HG03354 (cell line): ENCODE measurements around the gene GDPD4.

Experiments
- ATAC-seq: cut with Tn5 transposase; IDR thresholded peaks from one replicate; pipeline ENCODE4 v1.9.1; 2021; ENCODE audit warnings: mild to moderate bottlenecking; ENCODE audit not compliant: unreplicated experiment, poor library complexity, severe bottlenecking

Gene GDPD4

GRCh38 chr11:77195071-77195755, 106.3 kb downstream of the GDPD4 start:
- ATAC-seq = no peak

- ATAC-seq = no peak
Observed at GRCh38 chr11:77193911-77194830, 107.3 kb downstream of the GDPD4 start.

- no peak for ATAC-seq
Observed at GRCh38 chr11:77193167-77193566, 108.3 kb downstream of the GDPD4 start.

GRCh38 chr11:77191823-77192495, 109.5 kb downstream of the GDPD4 start:
- ATAC-seq = no peak

GRCh38 chr11:77191429-77191822, 110.1 kb downstream of the GDPD4 start:
- no peak for ATAC-seq

GRCh38 chr11:77190331-77191075, 111.0 kb downstream of the GDPD4 start:
- ATAC-seq = no peak

- no peak for ATAC-seq
Observed at GRCh38 chr11:77189588-77190210, 111.8 kb downstream of the GDPD4 start.

GRCh38 chr11:77188633-77189491, 112.6 kb downstream of the GDPD4 start:
- ATAC-seq = no peak

GRCh38 chr11:77187776-77188632, 113.5 kb downstream of the GDPD4 start:
- ATAC-seq = no peak

GRCh38 chr11:77187111-77187750, 114.3 kb downstream of the GDPD4 start:
- ATAC-seq = no peak

- ATAC-seq = no peak
Observed at GRCh38 chr11:77186302-77186701, 115.2 kb downstream of the GDPD4 start.

GRCh38 chr11:77184136-77184860, 117.2 kb downstream of the GDPD4 start:
- ATAC-seq = no peak

GRCh38 chr11:77183431-77183984, 118.0 kb downstream of the GDPD4 start:
- ATAC-seq = no peak

- ATAC-seq = no peak
Observed at GRCh38 chr11:77182542-77183430, 118.7 kb downstream of the GDPD4 start.

GRCh38 chr11:77181799-77182541, 119.5 kb downstream of the GDPD4 start:
- no peak for ATAC-seq
